CD14-positive monocyte (primary cell): ENCODE results near the gene DAB2. TPM values are rescaled to one million over a fixed set of nuclear protein-coding genes. Genes with fewer than 3 reads are reported as not detected.

Experiments used
- DNase-seq, 3 donors: peaks; one replicate each; pipeline ENCODE4 v3.0.0-alpha.2; 2011 to 2022
- H2AFZ ChIP-seq: 2 replicates; pipeline ENCODE4 v1.6.0; 2012; ENCODE audit warnings: mild to moderate bottlenecking, low read depth, low read length, inconsistent platforms; ENCODE audit not compliant: insufficient read depth, poor library complexity, severe bottlenecking
- H3K27ac ChIP-seq, 2 donors: 1 replicate in 1 of 2; 2 replicates in 1 of 2; pipeline ENCODE4 v1.5.1; 2012 to 2013; ENCODE audit warnings: low read length in 2 of 2, control low read depth in 1 of 2, inconsistent platforms in 1 of 2, low read depth in 1 of 2, mild to moderate bottlenecking in 1 of 2
- H3K27me3 ChIP-seq, 2 donors: one replicate each; pipeline versions ENCODE4 v1.6.0 to v1.6.1; 2011 to 2013; ENCODE audit warnings: low read length in 2 of 2; ENCODE audit not compliant: control insufficient read depth in 2 of 2, insufficient read depth in 2 of 2
- H3K36me3 ChIP-seq, 2 donors: replicated peaks in 1 of 2; 1 replicate in 1 of 2; 2 replicates in 1 of 2; pipeline versions ENCODE4 v1.5.1 to v1.6.1; 2012 to 2013; ENCODE audit warnings: low read length in 2 of 2, control low read depth in 1 of 2, inconsistent platforms in 1 of 2, mild to moderate bottlenecking in 1 of 2; ENCODE audit not compliant: insufficient read depth in 2 of 2, control insufficient read depth in 1 of 2
- H3K4me1 ChIP-seq, 2 donors: 1 replicate in 1 of 2; 2 replicates in 1 of 2; pipeline versions ENCODE4 v1.5.1 to v1.6.1; 2012 to 2013; ENCODE audit warnings: low read length in 2 of 2, control low read depth in 1 of 2, inconsistent platforms in 1 of 2, mild to moderate bottlenecking in 1 of 2, moderate library complexity in 1 of 2; ENCODE audit not compliant: insufficient read depth in 2 of 2, control insufficient read depth in 1 of 2
- H3K4me2 ChIP-seq: replicated peaks from 2 replicates; pipeline ENCODE3; 2012; ENCODE audit warnings: low read length, moderate library complexity, mild to moderate bottlenecking; ENCODE audit not compliant: poor library complexity, severe bottlenecking; ENCODE audit errors: extremely low read depth
- H3K4me3 ChIP-seq, 3 experiments: fragments of 200-600 bp in 1 of 3; sonication (generic) in 1 of 3; replicated peaks in 1 of 3; 1 replicate in 2 of 3; 2 replicates in 1 of 3; pipeline ENCODE4 v1.5.1; 2011 to 2013; ENCODE audit warnings: low read length in 3 of 3, mild to moderate bottlenecking in 3 of 3, control low read depth in 2 of 3, low read depth in 2 of 3, inconsistent platforms in 1 of 3, moderate library complexity in 1 of 3
- H3K79me2 ChIP-seq: 2 replicates; pipeline ENCODE4 v1.6.0; 2012; ENCODE audit warnings: mild to moderate bottlenecking, control low read depth, inconsistent platforms, low read length, moderate library complexity; ENCODE audit not compliant: insufficient read depth
- H3K9ac ChIP-seq: 2 replicates; pipeline ENCODE4 v1.6.0; 2017; ENCODE audit warnings: low read length, mild to moderate bottlenecking; ENCODE audit not compliant: insufficient read depth, poor library complexity, severe bottlenecking
- H3K9me3 ChIP-seq, 2 donors: replicated peaks in 1 of 2; 1 replicate in 1 of 2; 2 replicates in 1 of 2; pipeline versions ENCODE4 v1.5.1 to v1.6.1; 2012 to 2013; ENCODE audit warnings: low read length in 2 of 2, control low read depth in 1 of 2; ENCODE audit not compliant: control insufficient read depth in 1 of 2, insufficient read depth in 1 of 2
- H4K20me1 ChIP-seq: 2 replicates; pipeline ENCODE4 v1.6.0; 2012; ENCODE audit warnings: mild to moderate bottlenecking, low read length, control low read depth, moderate library complexity; ENCODE audit not compliant: insufficient read depth
- H3K27ac Mint-ChIP-seq, 7 donors: one replicate each; pipeline ENCODE4 v1.8.0; 2020; ENCODE audit warnings: mild to moderate bottlenecking in 7 of 7, mixed read lengths in 7 of 7, moderate library complexity in 6 of 7, inconsistent platforms in 2 of 7
- H3K27me3 Mint-ChIP-seq, 3 donors: one replicate each; pipeline ENCODE4 v1.8.0; 2021 to 2022; ENCODE audit warnings: low read depth in 3 of 3, mild to moderate bottlenecking in 3 of 3, mixed read lengths in 3 of 3, moderate library complexity in 3 of 3, inconsistent platforms in 1 of 3
- H3K36me3 Mint-ChIP-seq, 2 donors: one replicate each; pipeline ENCODE4 v1.8.0; 2020; ENCODE audit warnings: mixed read lengths in 2 of 2, inconsistent platforms in 1 of 2, mild to moderate bottlenecking in 1 of 2
- H3K4me1 Mint-ChIP-seq: one replicate; pipeline ENCODE4 v1.8.0; 2020; ENCODE audit warnings: mild to moderate bottlenecking, mixed read lengths
- H3K4me3 Mint-ChIP-seq, 2 donors: one replicate each; pipeline ENCODE4 v1.8.0; 2020; ENCODE audit warnings: mild to moderate bottlenecking in 2 of 2, mixed read lengths in 2 of 2, moderate library complexity in 1 of 2
- H3K9me3 Mint-ChIP-seq, 7 donors: one replicate each; pipeline ENCODE4 v1.8.0; 2020 to 2022; ENCODE audit warnings: mixed read lengths in 7 of 7, mild to moderate bottlenecking in 6 of 7, moderate library complexity in 6 of 7, inconsistent platforms in 2 of 7
- CTCF ChIP-seq: fragments of 200-600 bp; IDR thresholded peaks from one replicate; pipeline ENCODE4 v1.8.0; 2022; ENCODE audit warnings: antibody characterized with exemption, mild to moderate bottlenecking
- WGBS: methylation state at CpG from one replicate; pipeline ENCODE4 v1.1.5; 2013; ENCODE audit warnings: missing lambda C conversion rate; ENCODE audit not compliant: insufficient coverage; 5-methylcytosine and 5-hydroxymethylcytosine counted together
- intact Hi-C, 2 donors: fragments of 100-400 bp; cut with micrococcal nuclease; formaldehyde crosslinking; loops; one replicate each; pipeline versions ENCODE4 v1.15.0 to v1.15.1; 2023
- polyA plus RNA-seq, 3 donors: library from polyadenylated mRNA; depleted of rRNA in 1 of 3; unstranded in 2 of 3; stranded (reverse) in 1 of 3; fragments of 300-500 nt in 2 of 3; fragments of >200 nt in 1 of 3; fragmentation: Illumina TruSeq in 2 of 3; gene quantifications; 1 replicate in 2 of 3; 2 replicates in 1 of 3; pipeline ENCODE4 v1.2.3, GENCODE V29; 2012 to 2021

DAB2 gene
- polyA plus RNA-seq, 3 donors = 0.98 to 4.8 (median 3.0) TPM

GRCh38 chr5:39417979-39418378, 6.8 kb downstream of the DAB2 start:
- Mint-ChIP-seq H3K27ac (no peak overlapping the region), H3K27me3 (no peaks in the 10 kb centered on the region), H3K36me3 (no peaks in the 10 kb centered on the region), H3K4me1 (peaks cover 24% of the 10 kb centered on the region), H3K4me3 (no peak overlapping the region), H3K9me3 (no peaks in the 10 kb centered on the region)
- Histone ChIP-seq H3K27me3 (no peaks in the 10 kb centered on the region), H3K27ac (no peak overlapping the region), H3K9me3 (no peaks in the 10 kb centered on the region), H3K36me3 (no peaks in the 10 kb centered on the region), H3K4me1 (peaks cover 10 to 14% of the 10 kb centered on the region in 2 donors), H3K4me3 (no peak overlapping the region), H3K9ac (no peak overlapping the region), H3K79me2 (no peaks in the 10 kb centered on the region), H4K20me1 (no peaks in the 10 kb centered on the region), H2AFZ (no peak overlapping the region), H3K4me2 (no peak overlapping the region)
- TF ChIP-seq CTCF = no peak
- intact Hi-C loops = loop anchor here in 1 of 2 donors (10.0 kb wide), 1 partner anchor 47 kb away; no protein-coding TSS in a partner anchor
- WGBS = no CpG with 5 or more reads among the region's 3 CpGs
- no peak for DNase-seq

- Histone ChIP-seq H3K36me3 (no peaks in the 10 kb centered on the region), H3K79me2 (no peaks in the 10 kb centered on the region), H3K27me3 (no peaks in the 10 kb centered on the region), H3K4me3 (no peak overlapping the region), H4K20me1 (no peaks in the 10 kb centered on the region), H3K4me2 (no peak overlapping the region), H3K9me3 (no peaks in the 10 kb centered on the region), H3K9ac (no peak overlapping the region), H3K27ac (no peak overlapping the region), H2AFZ (no peak overlapping the region), H3K4me1 (peaks cover 26 to 33% of the 10 kb centered on the region in 2 donors)
- Mint-ChIP-seq H3K4me3 (no peak overlapping the region), H3K9me3 (no peaks in the 10 kb centered on the region), H3K36me3 (peaks cover 0 to 1% of the 10 kb centered on the region in 2 donors), H3K27ac (no peak overlapping the region), H3K4me1 (peaks cover 29% of the 10 kb centered on the region), H3K27me3 (no peaks in the 10 kb centered on the region)
- WGBS = 33% methylated on average over 1 of the region's 2 CpGs
- intact Hi-C loops = loop anchor here in 1 of 2 donors (10.0 kb wide), 1 partner anchor 50 kb away; no protein-coding TSS in a partner anchor
- no peak for DNase-seq
- TF ChIP-seq CTCF = no peak
Measured at GRCh38 chr5:39415201-39415600, 9.6 kb downstream of the DAB2 start.
